NCI-H774 (cell line): ENCODE measurements around the gene PPP1R36.
"Not testable (repeated sequence)": the region's sequence is repeated elsewhere in the genome, so short reads cannot be mapped to it uniquely, and the experiment has no call there.

Source experiments
- DNase-seq: peaks from one replicate; lab custom pipeline; 2025; lab: John Stamatoyannopoulos, UW

PPP1R36 gene

GRCh38 chr14:64520699-64521098, 29.1 kb upstream of the PPP1R36 start:
- no peak for DNase-seq

GRCh38 chr14:64522591-64523355, 27.0 kb upstream of the PPP1R36 start:
- DNase-seq = no peak

- DNase-seq = no peak
Measured at GRCh38 chr14:64525354-64525753, 24.4 kb upstream of the PPP1R36 start.

- DNase-seq = no peak
Measured at GRCh38 chr14:64531567-64531966, 18.2 kb upstream of the PPP1R36 start.

- no peak for DNase-seq
Measured at GRCh38 chr14:64536488-64537245, 13.1 kb upstream of the PPP1R36 start.

- peak; percentile 89 for DNase-seq
Measured at GRCh38 chr14:64540208-64541202, 9.3 kb upstream of the PPP1R36 start, which contains the start of gene HSPA2. Gene HSPA2, plus strand, starts transcription at chr14:64540741. Its CDS starts 109 bp downstream, at chr14:64540850.

GRCh38 chr14:64541261-64541971, 8.3 kb upstream of the PPP1R36 start:
- no peak for DNase-seq

- DNase-seq = no peak
Measured at GRCh38 chr14:64541972-64542835, 7.6 kb upstream of the PPP1R36 start.

GRCh38 chr14:64542836-64543201, 6.9 kb upstream of the PPP1R36 start:
- DNase-seq = no peak

- no peak for DNase-seq
Measured at GRCh38 chr14:64544607-64545312, 5.0 kb upstream of the PPP1R36 start.

- no peak for DNase-seq
Measured at GRCh38 chr14:64549016-64549415, 745 bp upstream of the PPP1R36 start.

- DNase-seq = no peak
Measured at GRCh38 chr14:64550621-64551333, 1.0 kb downstream of the PPP1R36 start.

- DNase-seq = no peak
Measured at GRCh38 chr14:64554556-64554955, 4.8 kb downstream of the PPP1R36 start.

- no peak for DNase-seq
Measured at GRCh38 chr14:64556526-64556925, 6.8 kb downstream of the PPP1R36 start.

GRCh38 chr14:64558216-64558615, 8.5 kb downstream of the PPP1R36 start:
- not testable (repeated sequence) for DNase-seq

GRCh38 chr14:64561631-64562030, 11.9 kb downstream of the PPP1R36 start:
- no peak for DNase-seq

- DNase-seq = no peak
Measured at GRCh38 chr14:64562436-64562835, 12.7 kb downstream of the PPP1R36 start.

GRCh38 chr14:64563696-64564095, 13.9 kb downstream of the PPP1R36 start:
- no peak for DNase-seq

GRCh38 chr14:64566651-64567122, 16.9 kb downstream of the PPP1R36 start:
- DNase-seq = no peak
